Upper lobe of left lung (tissue), 4 donors: ENCODE data around the gene OLFM1.

Source experiments
- POLR2A ChIP-seq, 4 donors: fragments of 450-650 bp; IDR thresholded peaks; one replicate each; pipeline ENCODE4 v1.5.1; 2016 to 2017; ENCODE audit warnings: antibody characterized with exemption in 4 of 4, mild to moderate bottlenecking in 2 of 4
- POLR2AphosphoS5 ChIP-seq, 2 donors: sonication (generic); formaldehyde crosslinking; IDR thresholded peaks; one replicate each; pipeline ENCODE4 v1.5.1; 2017; ENCODE audit warnings: antibody characterized with exemption in 2 of 2
- TF ChIP-seq, protein P1 (sequence below), 6 experiments: fragments of 450-650 bp in 4 of 6; fragments of 200-600 bp in 2 of 6; sonication (generic) in 2 of 6; IDR thresholded peaks; one replicate each; pipeline ENCODE4 v1.5.1; 2016 to 2019; ENCODE audit warnings: antibody characterized with exemption in 6 of 6

- TF ChIP-seq, protein P1, sequence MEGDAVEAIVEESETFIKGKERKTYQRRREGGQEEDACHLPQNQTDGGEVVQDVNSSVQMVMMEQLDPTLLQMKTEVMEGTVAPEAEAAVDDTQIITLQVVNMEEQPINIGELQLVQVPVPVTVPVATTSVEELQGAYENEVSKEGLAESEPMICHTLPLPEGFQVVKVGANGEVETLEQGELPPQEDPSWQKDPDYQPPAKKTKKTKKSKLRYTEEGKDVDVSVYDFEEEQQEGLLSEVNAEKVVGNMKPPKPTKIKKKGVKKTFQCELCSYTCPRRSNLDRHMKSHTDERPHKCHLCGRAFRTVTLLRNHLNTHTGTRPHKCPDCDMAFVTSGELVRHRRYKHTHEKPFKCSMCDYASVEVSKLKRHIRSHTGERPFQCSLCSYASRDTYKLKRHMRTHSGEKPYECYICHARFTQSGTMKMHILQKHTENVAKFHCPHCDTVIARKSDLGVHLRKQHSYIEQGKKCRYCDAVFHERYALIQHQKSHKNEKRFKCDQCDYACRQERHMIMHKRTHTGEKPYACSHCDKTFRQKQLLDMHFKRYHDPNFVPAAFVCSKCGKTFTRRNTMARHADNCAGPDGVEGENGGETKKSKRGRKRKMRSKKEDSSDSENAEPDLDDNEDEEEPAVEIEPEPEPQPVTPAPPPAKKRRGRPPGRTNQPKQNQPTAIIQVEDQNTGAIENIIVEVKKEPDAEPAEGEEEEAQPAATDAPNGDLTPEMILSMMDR (IDR thresholded peaks at IDR 0.05): no peak
- TF ChIP-seq POLR2A (IDR thresholded peaks at IDR 0.05) (no peak), POLR2AphosphoS5 (IDR thresholded peaks at IDR 0.05) (no peak)
Observed at GRCh38 chr9:135166565-135166964, 79.1 kb downstream of the OLFM1 start.
